HCT116 (cell line): ENCODE results near the gene NINJ1. TPM values are rescaled to one million over a fixed set of nuclear protein-coding genes. Genes with fewer than 3 reads are reported as not detected.

ENCODE experiments used
- ATAC-seq: fragments of 200-7000 bp; cut with Tn5 transposase; 2 replicates; pipeline ENCODE4 v1.9.1; 2020; ENCODE audit warnings: mild to moderate bottlenecking, moderate library complexity
- BruUV-seq: library from RNA; stranded (reverse); fragments of 400-500 nt; replicated peaks from 2 replicates; lab custom pipeline; 2021; lab: Mats Ljungman, UMichigan
- CTCF ChIA-PET: fragments of 300-600 bp; sonication (Branson Sonifier 250); formaldehyde crosslinking; loops from one replicate; lab custom pipeline; 2021; ENCODE audit warnings: antibody characterized with exemption; lab: Charles Lee
- POLR2A ChIA-PET: fragments of 300-600, 350-600 bp; sonication (Branson Sonifier 250); formaldehyde crosslinking; loops from one replicate; lab custom pipeline; 2021; ENCODE audit warnings: antibody characterized with exemption; lab: Charles Lee
- RAD21 ChIA-PET, 2 experiments: fragments of 300-600 bp; sonication (Branson Sonifier 250); formaldehyde crosslinking; loops; one replicate each; lab custom pipeline; 2023; ENCODE audit warnings: low total read pairs in 2 of 2; ENCODE audit not compliant: uncharacterized antibody in 2 of 2, unreplicated experiment in 2 of 2, low non-redundant PET in 1 of 2; lab: Charles Lee
- DNase-seq: peaks from one replicate; pipeline ENCODE4 v3.0.0-alpha.2; 2010; ENCODE audit warnings: low read depth, low spot score
- H2AFZ ChIP-seq: fragments of 200-600 bp; shearing (Covaris generic), sonication (generic); 2 replicates; pipeline ENCODE4 v1.6.1; 2017; ENCODE audit warnings: low read depth, mixed run types, mixed read lengths, antibody characterized with exemption, low read length; ENCODE audit not compliant: poor library complexity, severe bottlenecking
- H3K27ac ChIP-seq: 2 replicates; pipeline ENCODE4 v1.5.1; 2012; ENCODE audit warnings: low read depth, low read length
- H3K27me3 ChIP-seq: fragments of 200-600 bp; sonication (generic); 2 replicates; pipeline ENCODE4 v1.6.1; 2016; ENCODE audit warnings: mixed run types, low read length, mixed read lengths; ENCODE audit not compliant: insufficient read depth
- H3K36me3 ChIP-seq, 2 experiments: fragments of 200-500 bp in 1 of 2; fragments of 200-600 bp in 1 of 2; sonication (Bioruptor generic) in 1 of 2; sonication (generic) in 1 of 2; 2 replicates each; pipeline versions ENCODE4 v1.5.1 to v1.6.1; 2014 to 2016; ENCODE audit warnings: low read length in 2 of 2, inconsistent platforms in 1 of 2, mixed read lengths in 1 of 2, mixed run types in 1 of 2; ENCODE audit not compliant: insufficient read depth in 2 of 2, control insufficient read depth in 1 of 2
- H3K4me1 ChIP-seq, 2 experiments: fragments of 200-600 bp in 1 of 2; sonication (generic) in 1 of 2; 2 replicates each; pipeline versions ENCODE4 v1.5.1 to v1.6.1; 2012 to 2017; ENCODE audit warnings: low read length in 2 of 2, inconsistent platforms in 1 of 2, mild to moderate bottlenecking in 1 of 2, mixed read lengths in 1 of 2, mixed run types in 1 of 2, moderate library complexity in 1 of 2; ENCODE audit not compliant: insufficient read depth in 2 of 2, control insufficient read depth in 1 of 2
- H3K4me2 ChIP-seq: fragments of 200-600 bp; sonication (generic); 2 replicates; pipeline ENCODE4 v1.6.1; 2017; ENCODE audit warnings: mixed run types, low read length, mixed read lengths
- H3K4me3 ChIP-seq, 2 experiments: fragments of 200-600 bp in 1 of 2; sonication (generic) in 1 of 2; replicated peaks in 1 of 2; 2 replicates each; pipeline ENCODE4 v1.5.1; 2011 to 2016; ENCODE audit warnings: low read length in 2 of 2, control low read depth in 1 of 2, low read depth in 1 of 2, mild to moderate bottlenecking in 1 of 2, mixed read lengths in 1 of 2, mixed run types in 1 of 2
- H3K79me2 ChIP-seq: fragments of 200-600 bp; sonication (generic); 2 replicates; pipeline ENCODE4 v1.6.1; 2017; ENCODE audit warnings: mild to moderate bottlenecking, mixed run types, low read length, moderate library complexity, mixed read lengths; ENCODE audit not compliant: insufficient read depth
- H3K9ac ChIP-seq: fragments of 200-600 bp; sonication (generic); 2 replicates; pipeline ENCODE4 v1.6.1; 2016; ENCODE audit warnings: low read length, mixed read lengths
- H3K9me2 ChIP-seq: fragments of 200-600 bp; sonication (generic), shearing (Covaris generic); 2 replicates; pipeline ENCODE4 v1.6.1; 2017; ENCODE audit warnings: mixed run types, mild to moderate bottlenecking, moderate library complexity; ENCODE audit not compliant: insufficient read depth
- H3K9me3 ChIP-seq, 2 experiments: fragments of 200-500 bp in 1 of 2; fragments of 200-600 bp in 1 of 2; sonication (Bioruptor generic) in 1 of 2; sonication (generic) in 1 of 2; 2 replicates each; pipeline ENCODE4 v1.6.1; 2014 to 2017; ENCODE audit warnings: low read length in 2 of 2, mixed read lengths in 2 of 2, inconsistent platforms in 1 of 2, low read depth in 1 of 2, mild to moderate bottlenecking in 1 of 2, mixed run types in 1 of 2, moderate library complexity in 1 of 2; ENCODE audit not compliant: control insufficient read depth in 1 of 2, insufficient read depth in 1 of 2
- H4K20me1 ChIP-seq: fragments of 200-600 bp; sonication (generic), shearing (Covaris generic); 2 replicates; pipeline ENCODE4 v1.6.1; 2017; ENCODE audit warnings: mixed run types, mild to moderate bottlenecking, moderate library complexity; ENCODE audit not compliant: insufficient read depth
- CTCF ChIP-seq, 3 experiments: fragments of 200-600 bp in 1 of 3; sonication (generic) in 1 of 3; IDR thresholded peaks in 2 of 3; conservative IDR thresholded peaks in 1 of 3; 2 replicates each; pipeline ENCODE4 v1.5.1; 2012 to 2017; ENCODE audit warnings: low read depth in 2 of 3, low read length in 2 of 3, antibody characterized with exemption in 1 of 3, borderline replicate concordance in 1 of 3, control low read depth in 1 of 3, mild to moderate bottlenecking in 1 of 3, mixed read lengths in 1 of 3, mixed run types in 1 of 3, moderate library complexity in 1 of 3; ENCODE audit not compliant: insufficient read depth in 1 of 3
- ELF1 ChIP-seq: IDR thresholded peaks from 2 replicates; pipeline ENCODE4 v1.6.1; 2012; ENCODE audit warnings: low read depth, borderline replicate concordance
- EZH2phosphoT487 ChIP-seq: fragments of 200-600 bp; IDR thresholded peaks from 2 replicates; pipeline ENCODE4 v1.6.1; 2018; ENCODE audit warnings: antibody characterized with exemption, borderline replicate concordance
- POLR2AphosphoS5 ChIP-seq: IDR thresholded peaks from 2 replicates; pipeline ENCODE4 v1.6.1; 2011; ENCODE audit warnings: mild to moderate bottlenecking, low read depth, low read length, moderate library complexity
- RAD21 ChIP-seq: IDR thresholded peaks from 2 replicates; pipeline ENCODE4 v1.6.1; 2012; ENCODE audit warnings: low read depth, mild to moderate bottlenecking
- SIN3A ChIP-seq: IDR thresholded peaks from 2 replicates; pipeline ENCODE4 v1.6.1; 2012; ENCODE audit warnings: low read depth
- intact Hi-C: fragments of 100-400 bp; cut with micrococcal nuclease; formaldehyde crosslinking; loops from 2 replicates; pipeline ENCODE4 v1.10.0; 2022
- total RNA-seq: library from RNA; stranded (reverse); gene quantifications from one replicate; pipeline ENCODE4 v1.2.1, GENCODE V29; 2021; ENCODE audit not compliant: unreplicated experiment

The NINJ1 gene
- total RNA-seq, 1 experiment from 2014 or later = 34.4 TPM

- peaks cover 3 to 4% of the 10 kb centered on the region in 2 experiments; a peak in 3 of 4 replicates for H3K36me3 ChIP-seq
- CTCF ChIA-PET = interaction anchor here (0.6 to 3.7 kb wide), 12 partner anchors 10 to 194 kb away, joined by 3 to 35 read pairs (median 4); partner anchors contain the start of genes CARD19 and NINJ1
- intact Hi-C loops = loop anchor here (1.0 to 5.0 kb wide), 3 partner anchors 44 to 458 kb away; no protein-coding TSS in a partner anchor
- BruUV-seq = no TSS peak
- no peak overlapping the region for H3K4me2 ChIP-seq
- no peaks in the 10 kb centered on the region for H4K20me1 ChIP-seq
- H3K9ac ChIP-seq = no peak overlapping the region
- peaks cover 42% of the 10 kb centered on the region for H3K79me2 ChIP-seq
- no peaks in the 10 kb centered on the region for H3K27me3 ChIP-seq
- POLR2A ChIA-PET = interaction anchor here (1.7 kb wide), 1 partner anchor 12 kb away, joined by 5 read pairs; no protein-coding TSS in a partner anchor
- no peak for TF ChIP-seq SIN3A
- TF ChIP-seq ELF1 = no peak
- no peak for TF ChIP-seq RAD21
- no peak for TF ChIP-seq EZH2phosphoT487
- TF ChIP-seq POLR2AphosphoS5 = no peak
- TF ChIP-seq CTCF (IDR thresholded peaks at IDR 0.05 in 2 of 3, conservative IDR thresholded peaks at IDR 0.05 in 1 of 3; ENCODE audit: borderline replicate concordance in 1 of 3, insufficient read depth in 1 of 3, low read depth in 2 of 3, low read length in 2 of 3) = no peak
- peaks cover 0 to 18% of the 10 kb centered on the region in 2 experiments; a peak in 2 of 4 replicates for H3K4me1 ChIP-seq
- RAD21 ChIA-PET = interaction anchor here (0.6 to 1.3 kb wide), 4 partner anchors 11 to 294 kb away, joined by 3 to 4 read pairs (median 3); no protein-coding TSS in a partner anchor
- H3K27ac ChIP-seq = peak overlapping the region; percentile 23; the same call in 1 of the 2 replicates
- ATAC-seq (peak; percentile 51), DNase-seq (no peak)
- H2AFZ ChIP-seq = no peak overlapping the region
- H3K9me2 ChIP-seq = no peaks in the 10 kb centered on the region
- H3K4me3 ChIP-seq = no peak overlapping the region
- H3K9me3 ChIP-seq = peaks cover 5 to 6% of the 10 kb centered on the region in 2 experiments; a peak in 1 of 4 replicates
These were observed 25.6 kb downstream of the NINJ1 start for GRCh38 chr9:93108291-93109041.
